HepG2 (cell line): ENCODE results near the gene NUDT21. TPM values are rescaled to one million over a fixed set of nuclear protein-coding genes. Genes with fewer than 3 reads are reported as not detected.
A peak's percentile ranks its signal among the peaks of the same experiment; 100 is the strongest.

Experiments used
- ATAC-seq: fragments of 200-7000 bp; cut with Tn5 transposase; 3 replicates; pipeline ENCODE4 v1.9.1; 2020; ENCODE audit warnings: mild to moderate bottlenecking, moderate library complexity
- BruUV-seq: library from RNA; stranded (reverse); fragments of 400-500 nt; replicated peaks from 2 replicates; lab custom pipeline; 2021; lab: Mats Ljungman, UMichigan
- CTCF ChIA-PET: fragments of 300-600 bp; formaldehyde crosslinking; extraction: SDS; loops from one replicate; lab custom pipeline; 2021; ENCODE audit warnings: low total read pairs, inconsistent platforms, low intra/inter-chr PET ratio; lab: Yijun Ruan, JAX
- POLR2A ChIA-PET: fragments of 350-600 bp; sonication (Branson Sonifier 250); formaldehyde crosslinking; loops from one replicate; lab custom pipeline; 2020; ENCODE audit warnings: antibody characterized with exemption, inconsistent platforms; lab: Yijun Ruan, JAX
- DNase-seq: peaks from one replicate; pipeline ENCODE4 v3.0.0-alpha.2; 2015; ENCODE audit warnings: low spot score
- FAIRE-seq: peaks from 3 replicates; lab custom pipeline; 2011; peaks lifted over from hg19 to GRCh38; lab: Jason Lieb, UNC
- H2AFZ ChIP-seq: one replicate; pipeline ENCODE4 v1.6.1; 2011; ENCODE audit warnings: low read length, inconsistent platforms
- H3K27ac ChIP-seq: fragments of 300-600 bp; 3 replicates; pipeline ENCODE4 v1.8.0; 2011; ENCODE audit warnings: mixed run types, mild to moderate bottlenecking, mixed read lengths, low read length, inconsistent platforms; ENCODE audit not compliant: insufficient read depth; ENCODE audit errors: extremely low read length
- H3K27me3 ChIP-seq, 2 experiments: fragments of 200-600 bp in 1 of 2; 2 replicates in 1 of 2; 3 replicates in 1 of 2; pipeline versions ENCODE4 v1.6.0 to v1.8.0; 2011; ENCODE audit warnings: low read length in 2 of 2, mild to moderate bottlenecking in 2 of 2, moderate library complexity in 2 of 2, inconsistent platforms in 1 of 2; ENCODE audit not compliant: insufficient read depth in 2 of 2, control insufficient read depth in 1 of 2
- H3K36me3 ChIP-seq, 2 experiments: fragments of 200-600 bp in 1 of 2; replicated peaks in 1 of 2; 2 replicates in 1 of 2; 3 replicates in 1 of 2; pipeline versions ENCODE4 v1.5.1 to v1.8.0; 2011; ENCODE audit warnings: low read length in 2 of 2, inconsistent platforms in 1 of 2; ENCODE audit not compliant: insufficient read depth in 2 of 2, control insufficient read depth in 1 of 2
- H3K4me1 ChIP-seq: 2 replicates; pipeline ENCODE4 v1.5.1; 2012; ENCODE audit warnings: low read length, inconsistent platforms; ENCODE audit not compliant: insufficient read depth
- H3K4me2 ChIP-seq: 2 replicates; pipeline ENCODE4 v1.6.0; 2011; ENCODE audit warnings: low read depth, low read length, inconsistent platforms
- H3K4me3 ChIP-seq, 3 experiments: fragments of 200-600 bp in 1 of 3; sonication (generic), shearing (Covaris generic) in 1 of 3; replicated peaks in 1 of 3; 2 replicates each; pipeline ENCODE4 v1.5.1; 2011 to 2016; ENCODE audit warnings: low read length in 3 of 3, inconsistent platforms in 2 of 3, low read depth in 2 of 3, mild to moderate bottlenecking in 2 of 3, control low read depth in 1 of 3, mixed read lengths in 1 of 3; ENCODE audit not compliant: insufficient read depth in 1 of 3
- H3K79me2 ChIP-seq: one replicate; pipeline ENCODE4 v1.6.1; 2011; ENCODE audit warnings: low read length, inconsistent platforms; ENCODE audit not compliant: insufficient read depth
- H3K9ac ChIP-seq: 2 replicates; pipeline ENCODE4 v1.6.0; 2011; ENCODE audit warnings: mild to moderate bottlenecking, low read depth, low read length, inconsistent platforms; ENCODE audit not compliant: insufficient read depth
- H3K9me3 ChIP-seq: 2 replicates; pipeline ENCODE4 v1.5.1; 2012; ENCODE audit warnings: mild to moderate bottlenecking, low read length
- H4K20me1 ChIP-seq: 2 replicates; pipeline ENCODE4 v1.6.0; 2011; ENCODE audit warnings: inconsistent platforms, mild to moderate bottlenecking, low read length, moderate library complexity; ENCODE audit not compliant: insufficient read depth
- CEBPB ChIP-seq: IDR thresholded peaks from 2 replicates; pipeline ENCODE4 v1.6.1; 2011; ENCODE audit warnings: low read depth, low read length, improper control_type of control experiment, borderline replicate concordance
- HNRNPK ChIP-seq: fragments of 200-400 bp; formaldehyde crosslinking; IDR thresholded peaks from 2 replicates; pipeline ENCODE4 v1.6.1; 2018; ENCODE audit warnings: low read length, low read depth, moderate library complexity, mild to moderate bottlenecking; ENCODE audit not compliant: poor library complexity, severe bottlenecking
- HNRNPUL1 ChIP-seq: fragments of 200-400 bp; formaldehyde crosslinking; IDR thresholded peaks from 2 replicates; pipeline ENCODE4 v1.6.1; 2017; ENCODE audit warnings: low read depth, mild to moderate bottlenecking, low read length, moderate library complexity
- RFX3 ChIP-seq: IDR thresholded peaks from 2 replicates; pipeline ENCODE4 v1.6.1; 2016; ENCODE audit warnings: missing biosample characterization, missing genetic modification reagents
- RXRA ChIP-seq: sonication (generic); formaldehyde crosslinking; IDR thresholded peaks from 2 replicates; pipeline ENCODE4 v1.5.1; 2020; ENCODE audit warnings: missing genetic modification reagents
- TCF7 ChIP-seq: sonication (generic); IDR thresholded peaks from 2 replicates; pipeline ENCODE4 v1.6.1; 2016; ENCODE audit warnings: antibody characterized with exemption, low read depth
- TFDP1 ChIP-seq: IDR thresholded peaks from 2 replicates; pipeline ENCODE4 v1.6.1; 2016; ENCODE audit warnings: missing compliant biosample characterization, missing genetic modification reagents, borderline replicate concordance
- THAP8 ChIP-seq: sonication (generic); formaldehyde crosslinking; IDR thresholded peaks from 2 replicates; pipeline ENCODE4 v1.5.1; 2020; ENCODE audit warnings: missing genetic modification reagents, mild to moderate bottlenecking, borderline replicate concordance
- YEATS2 ChIP-seq: sonication (generic); formaldehyde crosslinking; IDR thresholded peaks from 2 replicates; pipeline ENCODE4 v1.4.0; 2020; ENCODE audit warnings: missing genetic modification reagents, borderline replicate concordance
- ZGPAT ChIP-seq: IDR thresholded peaks from 2 replicates; pipeline ENCODE4 v1.6.1; 2016; ENCODE audit warnings: mild to moderate bottlenecking
- ZNF296 ChIP-seq: sonication (generic); formaldehyde crosslinking; conservative IDR thresholded peaks from 2 replicates; pipeline ENCODE4 v1.5.0; 2020; ENCODE audit warnings: mild to moderate bottlenecking, missing genetic modification reagents
- WGBS: methylation state at CpG from one replicate; pipeline ENCODE4 v1.1.6; 2017; ENCODE audit warnings: low lambda C conversion rate; 5-methylcytosine and 5-hydroxymethylcytosine counted together
- in situ Hi-C: cut with HindIII; loops from 2 replicates; pipeline ENCODE4 v1.10.0; 2017; ENCODE audit warnings: low pct_unique_long_range_greater_than_20kb; ENCODE audit not compliant: extremely low pct_ligation_motif_present
- intact Hi-C: fragments of 100-400 bp; cut with micrococcal nuclease; formaldehyde crosslinking; loops from one replicate; pipeline ENCODE4 v1.10.0; 2022; ENCODE audit not compliant: unreplicated experiment
- polyA plus RNA-seq, 8 experiments: library from polyadenylated mRNA; depleted of rRNA in 3 of 8; stranded (reverse) in 7 of 8; unstranded in 1 of 8; fragments of >200 nt; fragmentation: Illumina TruSeq in 4 of 8; extraction: Trizol in 4 of 8; gene quantifications; 2 replicates each; pipeline versions ENCODE4 v1.2.1 to v1.2.3, GENCODE V29; 2011 to 2016; ENCODE audit warnings: low read depth in 4 of 8, missing spikeins in 1 of 8, mixed read lengths in 1 of 8; ENCODE audit not compliant: insufficient read depth in 1 of 8
- total RNA-seq, 5 experiments: library from RNA; depleted of rRNA; stranded (reverse); fragments of >200 nt; fragmentation: Illumina TruSeq; extraction: Trizol; gene quantifications; 2 replicates each; pipeline ENCODE4 v1.2.3, GENCODE V29; 2016; ENCODE audit warnings: low read depth in 1 of 5
- TF ChIP-seq, protein P1 (sequence below): sonication (generic); formaldehyde crosslinking; IDR thresholded peaks from 2 replicates; pipeline ENCODE4 v1.4.0; 2020; ENCODE audit warnings: mild to moderate bottlenecking, missing genetic modification reagents

NUDT21 gene
- total and polyA plus RNA-seq, 2 of the 13 experiments (the other 11 are each of a cell fraction or from before 2014, with no cell fraction given) = 177 to 210 TPM

DNA sequence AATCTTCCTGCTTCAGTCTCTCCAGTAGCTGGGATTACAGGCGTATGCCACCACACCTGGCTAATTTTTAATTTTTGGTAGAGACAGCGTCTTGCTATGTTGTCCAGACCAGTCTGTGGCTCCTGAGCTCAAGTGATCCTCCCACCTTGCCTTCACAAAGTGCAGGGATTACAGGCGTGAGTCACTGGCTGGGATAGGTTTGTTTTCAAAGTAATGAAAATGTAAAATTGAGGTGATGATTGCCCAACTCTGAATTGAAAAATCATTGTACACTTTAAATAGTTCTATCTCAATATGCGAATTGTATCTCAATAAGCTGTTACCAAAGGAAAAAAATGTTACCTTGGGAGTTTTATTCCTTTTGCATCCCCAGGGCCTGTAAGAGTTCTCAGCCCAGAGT is 24.5 kb downstream of the NUDT21 start:
- Histone ChIP-seq H3K4me2 (no peak overlapping the region), H3K79me2 (peaks cover 30% of the 10 kb centered on the region), H3K36me3 (peaks cover 5 to 8% of the 10 kb centered on the region in 2 experiments; a peak in 4 of 5 replicates), H3K9ac (no peak overlapping the region), H3K27ac (no peak overlapping the region), H4K20me1 (peaks cover 11% of the 10 kb centered on the region), H3K4me3 (no peak overlapping the region), H3K9me3 (no peaks in the 10 kb centered on the region), H3K4me1 (peaks cover 38% of the 10 kb centered on the region), H3K27me3 (no peaks in the 10 kb centered on the region; a peak in 2 of 5 replicates), H2AFZ (no peak overlapping the region)
- WGBS = 62% methylated on average over 4 of the region's 4 CpGs
- DNase-seq = no peak
- in situ Hi-C loops (no loop called here), intact Hi-C loops (loop anchor here (5.0 kb wide), 1 partner anchor 69 kb away; no protein-coding TSS in a partner anchor)
- ChIA-PET POLR2A (interaction anchor here (0.9 to 4.2 kb wide), 2 partner anchors 17 to 25 kb away, joined by 3 to 16 read pairs; partner anchors contain the start of genes NUDT21 and OGFOD1), CTCF (interaction anchor here (0.6 kb wide), 1 partner anchor 20 kb away, joined by 3 read pairs; no protein-coding TSS in a partner anchor)
- no peak for ATAC-seq
- no peak for FAIRE-seq
- BruUV-seq = no TSS peak
- TF ChIP-seq CEBPB (peak; percentile 5; the same call in 1 of the 2 replicates), HNRNPK (peak; percentile 5), YEATS2 (CRISPR knock-in tag) (no peak), TFDP1 (CRISPR knock-in tag) (no peak), TCF7 (no peak), THAP8 (CRISPR knock-in tag) (no peak), ZNF296 (no peak), RXRA (CRISPR knock-in tag) (no peak), ZGPAT (CRISPR knock-in tag) (no peak), HNRNPUL1 (no peak), RFX3 (no peak)
- TF ChIP-seq, protein P1, sequence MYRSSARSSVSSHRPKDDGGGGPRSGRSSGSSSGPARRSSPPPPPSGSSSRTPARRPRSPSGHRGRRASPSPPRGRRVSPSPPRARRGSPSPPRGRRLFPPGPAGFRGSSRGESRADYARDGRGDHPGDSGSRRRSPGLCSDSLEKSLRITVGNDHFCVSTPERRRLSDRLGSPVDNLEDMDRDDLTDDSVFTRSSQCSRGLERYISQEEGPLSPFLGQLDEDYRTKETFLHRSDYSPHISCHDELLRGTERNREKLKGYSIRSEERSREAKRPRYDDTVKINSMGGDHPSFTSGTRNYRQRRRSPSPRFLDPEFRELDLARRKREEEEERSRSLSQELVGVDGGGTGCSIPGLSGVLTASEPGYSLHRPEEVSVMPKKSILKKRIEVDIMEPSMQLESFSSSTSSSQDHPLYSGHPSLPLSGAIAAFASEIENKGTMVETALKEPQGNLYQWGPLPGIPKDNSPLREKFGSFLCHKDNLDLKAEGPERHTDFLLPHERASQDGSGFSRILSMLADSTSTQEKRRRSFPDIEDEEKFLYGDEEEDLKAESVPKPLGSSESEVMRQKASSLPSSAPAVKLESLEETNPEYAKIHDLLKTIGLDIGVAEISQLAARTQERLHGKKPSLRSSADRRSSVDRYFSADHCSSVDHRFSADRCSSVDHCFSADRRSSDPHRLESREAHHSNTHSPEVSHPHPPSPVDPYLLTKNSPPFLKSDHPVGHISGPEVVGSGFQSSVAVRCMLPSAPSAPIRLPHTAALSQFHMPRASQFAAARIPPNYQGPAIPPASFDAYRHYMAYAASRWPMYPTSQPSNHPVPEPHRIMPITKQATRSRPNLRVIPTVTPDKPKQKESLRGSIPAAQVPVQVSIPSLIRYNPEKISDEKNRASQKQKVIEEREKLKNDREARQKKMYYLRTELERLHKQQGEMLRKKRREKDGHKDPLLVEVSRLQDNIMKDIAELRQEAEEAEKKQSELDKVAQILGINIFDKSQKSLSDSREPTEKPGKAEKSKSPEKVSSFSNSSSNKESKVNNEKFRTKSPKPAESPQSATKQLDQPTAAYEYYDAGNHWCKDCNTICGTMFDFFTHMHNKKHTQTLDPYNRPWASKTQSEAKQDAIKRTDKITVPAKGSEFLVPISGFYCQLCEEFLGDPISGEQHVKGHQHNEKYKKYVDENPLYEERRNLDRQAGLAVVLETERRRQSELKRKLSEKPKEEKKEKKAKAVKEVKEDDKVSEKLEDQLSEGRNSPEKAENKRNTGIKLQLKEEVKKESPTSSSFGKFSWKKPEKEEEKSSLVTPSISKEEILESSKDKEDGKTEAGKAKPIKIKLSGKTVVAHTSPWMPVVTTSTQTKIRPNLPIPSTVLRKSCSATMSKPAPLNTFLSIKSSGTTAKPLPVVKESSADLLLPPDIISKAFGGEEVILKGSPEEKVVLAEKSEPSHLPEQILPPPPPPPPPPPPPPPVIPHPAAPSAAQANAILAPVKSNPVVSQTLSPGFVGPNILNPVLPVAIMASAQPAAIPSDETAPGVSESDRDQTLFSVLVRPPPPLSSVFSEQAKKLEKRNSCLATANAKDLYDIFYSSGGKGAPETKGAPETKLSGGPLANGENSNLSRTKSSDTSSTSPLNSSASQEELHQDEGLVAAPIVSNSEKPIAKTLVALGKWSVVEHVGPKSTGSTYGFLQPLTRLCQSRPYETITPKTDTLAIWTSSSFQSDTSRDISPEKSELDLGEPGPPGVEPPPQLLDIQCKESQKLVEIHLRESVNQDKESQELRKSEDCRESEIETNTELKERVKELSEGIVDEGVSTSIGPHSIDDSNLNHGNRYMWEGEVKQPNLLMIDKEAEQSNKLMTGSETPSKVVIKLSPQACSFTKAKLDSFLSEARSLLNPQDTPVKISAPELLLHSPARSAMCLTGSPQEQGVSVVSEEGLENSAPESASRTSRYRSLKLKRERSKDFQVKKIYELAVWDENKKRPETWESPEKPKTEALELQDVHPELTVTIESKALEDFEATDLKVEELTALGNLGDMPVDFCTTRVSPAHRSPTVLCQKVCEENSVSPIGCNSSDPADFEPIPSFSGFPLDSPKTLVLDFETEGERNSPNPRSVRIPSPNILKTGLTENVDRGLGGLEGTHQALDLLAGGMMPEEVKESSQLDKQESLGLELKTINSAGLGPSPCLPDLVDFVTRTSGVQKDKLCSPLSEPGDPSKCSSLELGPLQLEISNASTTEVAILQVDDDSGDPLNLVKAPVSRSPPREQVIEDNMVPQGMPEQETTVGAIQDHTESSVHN (CRISPR knock-in tag) = no peak
